ENCODE data around the gene ANGPTL2.

DNA sequence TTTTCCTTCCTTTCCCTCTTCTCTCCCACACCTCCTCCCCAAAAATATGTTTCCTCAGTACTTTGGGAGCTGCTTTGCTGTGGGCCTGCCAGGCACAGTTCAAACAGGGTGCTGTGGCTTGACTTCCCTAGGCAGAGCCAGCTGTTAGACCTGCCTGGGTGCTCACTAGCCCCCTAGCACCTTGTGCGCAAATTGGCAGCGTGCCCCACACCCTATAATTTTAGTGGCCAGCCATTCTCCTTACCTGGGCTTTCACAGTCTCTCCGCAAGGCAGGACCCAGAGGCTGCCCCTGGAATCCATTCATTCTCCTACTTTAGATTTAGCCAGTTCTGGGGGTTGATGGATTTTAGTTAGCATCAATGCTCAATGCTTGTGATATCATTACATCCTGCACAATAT is 72.3 kb downstream of the ANGPTL2 start:
- TF ChIP-seq EGR1 (IDR thresholded peaks at IDR 0.05) = no peak
- TF ChIP-seq, protein P1, sequence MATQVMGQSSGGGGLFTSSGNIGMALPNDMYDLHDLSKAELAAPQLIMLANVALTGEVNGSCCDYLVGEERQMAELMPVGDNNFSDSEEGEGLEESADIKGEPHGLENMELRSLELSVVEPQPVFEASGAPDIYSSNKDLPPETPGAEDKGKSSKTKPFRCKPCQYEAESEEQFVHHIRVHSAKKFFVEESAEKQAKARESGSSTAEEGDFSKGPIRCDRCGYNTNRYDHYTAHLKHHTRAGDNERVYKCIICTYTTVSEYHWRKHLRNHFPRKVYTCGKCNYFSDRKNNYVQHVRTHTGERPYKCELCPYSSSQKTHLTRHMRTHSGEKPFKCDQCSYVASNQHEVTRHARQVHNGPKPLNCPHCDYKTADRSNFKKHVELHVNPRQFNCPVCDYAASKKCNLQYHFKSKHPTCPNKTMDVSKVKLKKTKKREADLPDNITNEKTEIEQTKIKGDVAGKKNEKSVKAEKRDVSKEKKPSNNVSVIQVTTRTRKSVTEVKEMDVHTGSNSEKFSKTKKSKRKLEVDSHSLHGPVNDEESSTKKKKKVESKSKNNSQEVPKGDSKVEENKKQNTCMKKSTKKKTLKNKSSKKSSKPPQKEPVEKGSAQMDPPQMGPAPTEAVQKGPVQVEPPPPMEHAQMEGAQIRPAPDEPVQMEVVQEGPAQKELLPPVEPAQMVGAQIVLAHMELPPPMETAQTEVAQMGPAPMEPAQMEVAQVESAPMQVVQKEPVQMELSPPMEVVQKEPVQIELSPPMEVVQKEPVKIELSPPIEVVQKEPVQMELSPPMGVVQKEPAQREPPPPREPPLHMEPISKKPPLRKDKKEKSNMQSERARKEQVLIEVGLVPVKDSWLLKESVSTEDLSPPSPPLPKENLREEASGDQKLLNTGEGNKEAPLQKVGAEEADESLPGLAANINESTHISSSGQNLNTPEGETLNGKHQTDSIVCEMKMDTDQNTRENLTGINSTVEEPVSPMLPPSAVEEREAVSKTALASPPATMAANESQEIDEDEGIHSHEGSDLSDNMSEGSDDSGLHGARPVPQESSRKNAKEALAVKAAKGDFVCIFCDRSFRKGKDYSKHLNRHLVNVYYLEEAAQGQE (IDR thresholded peaks at IDR 0.05; ENCODE audit: low read depth) = no peak
- TF ChIP-seq CEBPB (IDR thresholded peaks at IDR 0.05) = no peak
- TF ChIP-seq FOXM1 (IDR thresholded peaks at IDR 0.05; ENCODE audit: borderline replicate concordance, low read depth) = no peak
- no peak for TF ChIP-seq EP300 (IDR thresholded peaks at IDR 0.05; ENCODE audit: borderline replicate concordance)
- TF ChIP-seq, protein P2, sequence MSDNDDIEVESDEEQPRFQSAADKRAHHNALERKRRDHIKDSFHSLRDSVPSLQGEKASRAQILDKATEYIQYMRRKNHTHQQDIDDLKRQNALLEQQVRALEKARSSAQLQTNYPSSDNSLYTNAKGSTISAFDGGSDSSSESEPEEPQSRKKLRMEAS (IDR thresholded peaks at IDR 0.05) = no peak
- TF ChIP-seq YY1 (IDR thresholded peaks at IDR 0.05; ENCODE audit: low read depth) = no peak
- TF ChIP-seq TAF1 (IDR thresholded peaks at IDR 0.05; ENCODE audit: low read depth) = no peak
- no peak for TF ChIP-seq CREB1 (IDR thresholded peaks at IDR 0.05; ENCODE audit: low read depth)
- TF ChIP-seq TEAD4 (IDR thresholded peaks at IDR 0.05) = no peak

Measured in Ishikawa (cell line).